ENCODE measurements around the gene PTPRN2.
"Not testable (repeated sequence)": the region's sequence is repeated elsewhere in the genome, so short reads cannot be mapped to it uniquely, and the experiment has no call there.

Gene PTPRN2

DNA sequence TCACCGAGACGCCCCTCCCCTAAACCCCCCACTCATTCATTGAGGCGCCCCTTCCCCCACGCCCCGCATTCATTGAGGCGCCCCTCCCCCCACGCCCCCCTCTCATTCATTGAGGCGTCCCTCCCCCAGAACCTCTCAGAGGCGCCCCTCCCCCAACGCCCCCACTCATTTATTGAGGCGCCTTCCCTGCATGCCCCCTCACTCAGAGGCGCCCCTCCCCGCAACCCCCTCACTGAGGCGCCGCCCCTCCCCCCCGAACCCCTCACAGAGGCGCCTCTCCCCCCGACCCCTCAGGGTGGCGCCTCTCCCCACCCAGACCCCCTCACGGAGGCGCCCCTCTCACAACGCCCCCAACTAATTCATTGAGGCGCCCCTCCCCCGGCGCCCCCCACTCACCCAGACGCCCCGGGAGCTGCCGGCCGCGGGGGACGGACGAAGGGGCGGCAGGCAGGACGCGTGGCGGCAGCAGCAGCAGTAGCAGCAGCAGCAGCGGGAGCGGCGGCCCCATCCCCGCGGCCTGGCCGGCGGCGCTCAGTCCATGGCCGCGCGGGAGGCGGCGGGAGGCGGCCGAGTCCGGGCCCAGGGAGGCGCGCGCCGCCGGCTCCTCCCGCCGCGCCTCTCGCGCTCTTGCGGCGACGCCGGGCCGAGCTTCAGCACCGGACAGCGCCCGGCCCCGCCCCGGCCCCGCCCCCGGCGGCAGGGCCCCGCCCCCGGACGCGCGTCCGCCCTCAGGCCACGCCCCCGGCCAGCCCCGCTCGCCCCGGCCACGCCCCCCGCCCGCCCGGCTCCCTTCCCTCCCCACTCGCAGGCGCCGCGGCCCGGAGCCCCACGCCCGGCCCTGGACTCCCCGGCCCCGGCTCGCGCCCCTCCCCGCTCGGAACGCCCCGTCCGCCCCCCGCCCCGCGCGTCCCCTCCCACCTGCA is at the start of gene PTPRN2:
TSS of gene PTPRN2 (minus strand) at position 662 of the 923 bp plus-strand sequence.
- TF ChIP-seq TARDBP (IDR thresholded peaks at IDR 0.05) (no peak), FOXM1 (IDR thresholded peaks at IDR 0.05; ENCODE audit: borderline replicate concordance) (no peak), SUZ12 (IDR thresholded peaks at IDR 0.05) (no peak), ARNT (IDR thresholded peaks at IDR 0.05) (no peak), ELF4 (IDR thresholded peaks at IDR 0.05) (no peak), BHLHE40 (IDR thresholded peaks at IDR 0.05; ENCODE audit: borderline replicate concordance) (no peak), FOXK2 (IDR thresholded peaks at IDR 0.05) (no peak), L3MBTL2 (conservative IDR thresholded peaks at IDR 0.05) (no peak), ZNF384 (IDR thresholded peaks at IDR 0.05) (no peak), SP1 (IDR thresholded peaks at IDR 0.05) (no peak), FOXA1 (IDR thresholded peaks at IDR 0.05) (no peak), NFRKB (IDR thresholded peaks at IDR 0.05) (no peak), HDGF (IDR thresholded peaks at IDR 0.05; ENCODE audit: borderline replicate concordance) (no peak), LEF1 (IDR thresholded peaks at IDR 0.05; ENCODE audit: borderline replicate concordance) (no peak), CTBP1 (IDR thresholded peaks at IDR 0.05; ENCODE audit: borderline replicate concordance) (no peak)
- TF ChIP-seq, protein P1, sequence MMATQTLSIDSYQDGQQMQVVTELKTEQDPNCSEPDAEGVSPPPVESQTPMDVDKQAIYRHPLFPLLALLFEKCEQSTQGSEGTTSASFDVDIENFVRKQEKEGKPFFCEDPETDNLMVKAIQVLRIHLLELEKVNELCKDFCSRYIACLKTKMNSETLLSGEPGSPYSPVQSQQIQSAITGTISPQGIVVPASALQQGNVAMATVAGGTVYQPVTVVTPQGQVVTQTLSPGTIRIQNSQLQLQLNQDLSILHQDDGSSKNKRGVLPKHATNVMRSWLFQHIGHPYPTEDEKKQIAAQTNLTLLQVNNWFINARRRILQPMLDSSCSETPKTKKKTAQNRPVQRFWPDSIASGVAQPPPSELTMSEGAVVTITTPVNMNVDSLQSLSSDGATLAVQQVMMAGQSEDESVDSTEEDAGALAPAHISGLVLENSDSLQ (IDR thresholded peaks at IDR 0.05) = no peak
- POLR2A ChIA-PET = no interaction called here
- DNase-seq (ENCODE audit: extremely low spot score) = peak; percentile 100
- CTCF ChIA-PET = no interaction called here

DNA sequence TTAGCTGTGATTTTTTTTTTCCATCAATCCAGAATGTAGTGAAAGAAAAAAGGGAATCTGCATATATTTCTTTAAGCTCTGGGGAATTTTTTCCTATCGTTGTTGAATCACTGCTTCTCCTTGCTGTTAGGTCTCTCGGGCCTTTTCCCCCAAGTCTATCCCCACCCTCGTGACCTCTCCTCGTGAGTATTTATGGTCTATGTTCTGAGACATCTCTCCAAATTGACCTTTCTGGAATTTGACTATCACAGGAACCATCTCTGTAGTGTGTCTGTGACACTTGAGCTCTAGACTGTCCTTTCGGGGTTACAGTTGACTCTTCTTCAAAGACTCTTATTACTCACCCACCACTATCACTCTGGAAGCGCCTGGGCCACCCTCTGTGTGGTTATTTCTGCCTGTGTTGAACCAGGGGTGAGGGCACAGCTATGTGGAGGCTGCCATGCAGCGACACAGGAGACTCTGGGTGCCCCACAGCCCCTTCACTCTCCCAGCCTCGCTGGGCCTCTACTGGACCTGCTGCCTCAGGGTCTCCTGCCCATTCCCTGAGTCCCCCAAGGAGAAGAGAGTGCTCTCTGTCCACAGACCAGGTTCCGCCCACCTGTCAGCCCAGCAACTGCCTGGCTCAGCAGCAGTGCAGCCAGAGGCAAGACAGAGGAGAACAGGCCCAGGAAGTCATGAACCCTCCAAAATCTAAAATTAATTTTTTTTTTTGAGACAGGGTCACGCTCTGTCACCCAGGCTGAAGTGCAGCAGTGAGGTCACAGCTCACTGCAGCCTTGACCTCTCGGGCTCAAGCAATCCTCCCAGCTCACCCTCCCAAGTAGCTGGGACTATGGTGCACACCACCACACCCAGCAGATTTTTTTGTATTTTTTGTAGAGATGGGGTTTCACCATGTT is 45.7 kb upstream of the PTPRN2 start:
- CTCF ChIA-PET = no interaction called here
- POLR2A ChIA-PET = no interaction called here
- DNase-seq (ENCODE audit: extremely low spot score) = no peak
- TF ChIP-seq ELF4 (IDR thresholded peaks at IDR 0.05) (no peak), NFRKB (IDR thresholded peaks at IDR 0.05) (no peak), FOXK2 (IDR thresholded peaks at IDR 0.05) (no peak), FOXA1 (IDR thresholded peaks at IDR 0.05) (no peak), ARNT (IDR thresholded peaks at IDR 0.05) (no peak), LEF1 (IDR thresholded peaks at IDR 0.05; ENCODE audit: borderline replicate concordance) (no peak), TARDBP (IDR thresholded peaks at IDR 0.05) (no peak), CTBP1 (IDR thresholded peaks at IDR 0.05; ENCODE audit: borderline replicate concordance) (no peak), SUZ12 (IDR thresholded peaks at IDR 0.05) (no peak), L3MBTL2 (conservative IDR thresholded peaks at IDR 0.05) (no peak), ZNF384 (IDR thresholded peaks at IDR 0.05) (no peak), SP1 (IDR thresholded peaks at IDR 0.05) (no peak), FOXM1 (IDR thresholded peaks at IDR 0.05; ENCODE audit: borderline replicate concordance) (no peak)
- TF ChIP-seq, protein P1 (IDR thresholded peaks at IDR 0.05) = no peak

DNA sequence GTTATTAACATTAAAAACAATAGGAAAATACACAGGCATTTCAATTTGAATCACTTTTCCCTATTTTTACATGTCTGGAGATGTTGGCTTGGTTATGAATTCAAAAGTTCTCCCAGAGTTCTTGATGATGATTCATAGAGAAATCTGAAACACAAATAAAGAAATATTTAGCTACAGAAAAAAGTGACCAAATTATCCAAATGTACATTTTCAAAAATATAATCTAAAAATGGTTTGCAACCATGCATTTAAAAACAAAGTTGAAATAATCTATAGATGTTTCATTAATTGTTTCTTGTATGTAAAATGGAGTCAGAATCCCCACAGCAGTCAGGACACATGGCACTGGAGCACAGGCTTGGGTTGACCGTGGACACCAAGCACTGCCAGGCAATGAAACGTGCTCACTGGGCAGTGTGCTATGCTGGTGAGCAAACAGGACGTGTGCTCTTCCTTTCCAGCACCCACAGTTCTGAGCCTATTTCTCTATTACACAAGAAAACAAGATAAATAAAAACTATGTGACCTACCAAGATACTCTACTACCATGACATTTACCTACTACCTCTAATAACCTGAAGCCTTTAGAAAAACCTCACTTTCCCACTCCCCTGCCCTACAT is 44.1 kb upstream of the PTPRN2 start:
- TF ChIP-seq SP1 (IDR thresholded peaks at IDR 0.05) (no peak), HDGF (IDR thresholded peaks at IDR 0.05; ENCODE audit: borderline replicate concordance) (no peak)
- no peak for DNase-seq (ENCODE audit: extremely low spot score)
- ChIA-PET CTCF (no interaction called here), POLR2A (no interaction called here)

DNA sequence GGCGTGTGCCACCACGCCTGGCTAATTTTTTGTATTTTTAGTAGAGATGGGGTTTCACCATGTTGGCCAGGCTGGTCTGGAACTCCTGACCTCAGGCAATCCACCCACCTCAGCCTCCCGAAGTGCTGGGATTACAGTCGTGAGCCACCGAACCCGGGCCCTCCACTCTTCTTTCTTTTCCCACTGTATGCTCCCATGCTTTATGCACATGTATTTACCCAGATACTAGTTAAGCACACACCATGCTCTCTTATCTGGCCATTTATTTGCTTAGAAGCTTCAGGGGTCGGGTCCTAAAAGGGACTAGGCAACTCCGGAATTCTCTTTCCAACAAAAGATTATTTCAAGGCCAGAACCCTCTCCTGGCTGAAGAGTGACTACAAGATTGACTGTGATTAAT is 38.7 kb upstream of the PTPRN2 start:
- DNase-seq (ENCODE audit: extremely low spot score); POLR2A ChIA-PET: not testable (repeated sequence)
- CTCF ChIA-PET = interaction anchor here (0.8 to 1.1 kb wide), 2 partner anchors 20 to 34 kb away, joined by 3 read pairs; no protein-coding TSS in a partner anchor

DNA sequence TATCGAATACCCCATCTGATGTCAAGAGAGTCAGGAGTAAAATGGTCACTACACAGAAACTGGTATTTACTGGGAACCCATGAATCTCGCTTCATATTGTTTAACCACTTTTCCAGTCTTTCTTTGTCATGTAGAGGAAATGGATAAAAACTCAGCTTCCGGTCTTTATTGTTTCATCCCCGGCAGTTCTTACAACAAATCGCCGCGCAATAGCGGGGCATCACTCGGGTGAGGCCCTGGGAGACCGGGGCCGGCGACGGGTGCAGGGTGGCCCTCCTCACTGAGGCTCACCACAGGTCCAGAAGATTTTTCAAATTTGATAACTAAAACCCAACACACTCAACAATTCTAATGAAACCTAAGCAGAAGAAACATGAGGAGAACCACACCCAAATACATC is 35.6 kb upstream of the PTPRN2 start:
- ChIA-PET CTCF (no interaction called here), POLR2A (no interaction called here)
- TF ChIP-seq FOXK2 (IDR thresholded peaks at IDR 0.05) (no peak), SP1 (IDR thresholded peaks at IDR 0.05) (no peak), HDGF (IDR thresholded peaks at IDR 0.05; ENCODE audit: borderline replicate concordance) (no peak), FOXA1 (IDR thresholded peaks at IDR 0.05) (no peak), ZNF384 (IDR thresholded peaks at IDR 0.05) (no peak), TARDBP (IDR thresholded peaks at IDR 0.05) (no peak)
- no peak for DNase-seq (ENCODE audit: extremely low spot score)

DNA sequence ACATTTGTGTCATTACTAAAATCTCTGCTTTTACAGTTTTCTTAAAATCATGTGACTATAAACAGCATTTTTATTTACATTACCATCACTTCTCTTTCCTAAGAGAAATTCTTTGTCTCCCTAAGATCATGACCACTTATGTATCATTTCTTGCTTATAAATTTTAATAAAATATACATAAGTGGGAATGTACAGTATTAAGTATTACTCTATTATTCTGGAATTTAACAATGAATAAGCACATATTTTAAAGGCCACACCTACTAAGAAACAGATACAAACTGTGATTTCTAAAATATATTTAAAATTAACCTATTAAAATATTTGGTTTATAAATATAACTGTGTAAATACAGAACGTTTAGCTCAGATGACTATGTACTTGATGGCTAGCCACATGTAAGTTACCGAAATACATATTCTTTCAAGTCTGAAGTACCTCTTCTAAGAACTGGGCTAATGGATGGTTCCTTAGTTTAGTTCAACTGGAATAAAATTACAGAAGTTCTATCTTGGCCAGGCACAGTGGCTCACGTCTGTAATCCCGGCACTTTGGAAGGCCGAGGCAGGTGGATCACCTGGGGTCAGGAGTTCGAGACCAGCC is 33.3 kb upstream of the PTPRN2 start:
- no peak for DNase-seq (ENCODE audit: extremely low spot score)
- no peak for TF ChIP-seq SP1 (IDR thresholded peaks at IDR 0.05)
- TF ChIP-seq ZNF384 (IDR thresholded peaks at IDR 0.05) = no peak
- TF ChIP-seq, protein P1 (IDR thresholded peaks at IDR 0.05) = no peak
- no peak for TF ChIP-seq HDGF (IDR thresholded peaks at IDR 0.05; ENCODE audit: borderline replicate concordance)
- TF ChIP-seq LEF1 (IDR thresholded peaks at IDR 0.05; ENCODE audit: borderline replicate concordance) = no peak
- TF ChIP-seq FOXA1 (IDR thresholded peaks at IDR 0.05) = no peak
- TF ChIP-seq CTBP1 (IDR thresholded peaks at IDR 0.05; ENCODE audit: borderline replicate concordance) = no peak
- no peak for TF ChIP-seq ELF4 (IDR thresholded peaks at IDR 0.05)
- no peak for TF ChIP-seq FOXK2 (IDR thresholded peaks at IDR 0.05)
- no peak for TF ChIP-seq FOXM1 (IDR thresholded peaks at IDR 0.05; ENCODE audit: borderline replicate concordance)
- no peak for TF ChIP-seq ARNT (IDR thresholded peaks at IDR 0.05)
- no peak for TF ChIP-seq BHLHE40 (IDR thresholded peaks at IDR 0.05; ENCODE audit: borderline replicate concordance)
- TF ChIP-seq TARDBP (IDR thresholded peaks at IDR 0.05) = no peak
- TF ChIP-seq SUZ12 (IDR thresholded peaks at IDR 0.05) = no peak
- TF ChIP-seq NFRKB (IDR thresholded peaks at IDR 0.05) = no peak
- ChIA-PET POLR2A (no interaction called here), CTCF (no interaction called here)
